22Rv1 (cell line): Measurements from ENCODE around the gene SRD5A2.

ENCODE experiments used
- CTCF ChIP-seq: fragments of 450-650 bp; IDR thresholded peaks from 2 replicates; pipeline ENCODE4 v1.5.1; 2017; ENCODE audit warnings: mild to moderate bottlenecking
- ZFX ChIP-seq: fragments of 450-650 bp; IDR thresholded peaks from 2 replicates; pipeline ENCODE4 v1.6.1; 2017; ENCODE audit warnings: antibody characterized with exemption, borderline replicate concordance

GRCh38 chr2:31522786-31523185, 58.0 kb downstream of the SRD5A2 start:
- no peak for TF ChIP-seq CTCF
- no peak for TF ChIP-seq ZFX
